HG03439 (cell line): ENCODE data around the gene TMEM60.
"Not testable (repeated sequence)": the region's sequence is repeated elsewhere in the genome, so short reads cannot be mapped to it uniquely, and the experiment has no call there.

Source experiments
- ATAC-seq: cut with Tn5 transposase; IDR thresholded peaks from one replicate; pipeline ENCODE4 v1.9.1; 2021; ENCODE audit warnings: mild to moderate bottlenecking, moderate library complexity; ENCODE audit not compliant: unreplicated experiment

TMEM60 gene

GRCh38 chr7:77812290-77812685 lies 14.1 kb upstream of the TMEM60 start:
- ATAC-seq: no peak

- no peak for ATAC-seq
These were observed 13.5 kb upstream of the TMEM60 start for GRCh38 chr7:77811516-77812289.

- no peak for ATAC-seq
These were observed 10.3 kb upstream of the TMEM60 start for GRCh38 chr7:77808517-77808916.

DNA sequence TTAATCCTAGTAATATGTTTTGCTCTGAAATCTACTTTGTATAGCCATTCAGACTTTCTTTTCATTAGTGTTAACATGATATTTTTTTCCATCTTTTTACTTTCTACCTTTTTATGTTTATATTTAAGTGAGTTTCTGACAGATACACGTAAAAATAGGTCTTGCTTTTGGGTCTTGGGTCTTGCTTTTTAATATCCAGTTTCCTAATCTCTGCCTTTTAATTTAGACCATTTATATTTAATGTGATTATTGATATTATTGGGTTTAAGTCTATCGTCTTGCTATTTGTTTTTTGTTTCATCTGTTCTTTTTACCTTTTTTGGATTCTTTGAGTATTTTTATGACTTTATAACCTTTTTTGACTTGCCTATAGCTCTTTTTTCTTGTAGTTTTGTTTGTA lies 8.2 kb upstream of the TMEM60 start:
- no peak for ATAC-seq

DNA sequence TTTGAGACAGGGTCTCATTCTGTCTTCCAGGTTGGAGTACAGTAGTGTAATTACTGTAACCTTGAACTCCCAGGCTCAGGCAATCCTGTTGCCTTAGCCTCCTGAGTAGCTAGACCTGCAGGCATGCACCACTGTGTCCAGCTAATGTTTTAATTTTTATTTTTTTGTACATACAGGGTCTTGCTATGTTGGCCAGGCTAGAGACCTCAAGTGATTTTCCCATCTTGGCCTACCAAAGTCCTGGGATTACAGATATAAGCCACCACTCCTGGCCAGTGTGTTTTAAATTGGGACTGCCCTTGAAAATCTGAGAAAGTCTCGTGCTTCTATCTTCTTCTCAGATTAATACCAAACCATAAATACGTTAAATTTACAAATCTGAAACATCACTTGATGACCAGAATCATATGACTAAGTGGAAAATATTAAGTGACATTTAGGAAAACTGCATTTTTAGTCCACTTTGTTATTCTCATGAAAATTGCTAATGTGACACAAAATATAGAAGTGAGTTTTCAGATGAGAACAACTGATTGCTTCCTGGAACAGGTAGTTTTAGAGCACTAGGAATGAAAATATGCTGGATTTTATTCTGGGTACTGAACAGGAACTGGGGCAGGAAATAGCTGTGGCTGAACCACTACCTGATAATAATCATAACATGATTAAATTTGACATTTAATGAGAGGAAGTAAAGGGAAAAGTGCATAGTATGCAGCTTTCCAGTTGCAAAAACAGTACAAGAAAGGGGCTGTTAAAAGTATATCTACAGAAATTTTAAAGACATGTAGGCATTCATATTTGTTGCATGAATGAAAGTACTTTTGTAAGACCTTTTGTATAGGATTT lies 4.5 kb upstream of the TMEM60 start:
- ATAC-seq: no peak

- no peak for ATAC-seq
These were observed 2.5 kb upstream of the TMEM60 start for GRCh38 chr7:77800730-77801129.

DNA sequence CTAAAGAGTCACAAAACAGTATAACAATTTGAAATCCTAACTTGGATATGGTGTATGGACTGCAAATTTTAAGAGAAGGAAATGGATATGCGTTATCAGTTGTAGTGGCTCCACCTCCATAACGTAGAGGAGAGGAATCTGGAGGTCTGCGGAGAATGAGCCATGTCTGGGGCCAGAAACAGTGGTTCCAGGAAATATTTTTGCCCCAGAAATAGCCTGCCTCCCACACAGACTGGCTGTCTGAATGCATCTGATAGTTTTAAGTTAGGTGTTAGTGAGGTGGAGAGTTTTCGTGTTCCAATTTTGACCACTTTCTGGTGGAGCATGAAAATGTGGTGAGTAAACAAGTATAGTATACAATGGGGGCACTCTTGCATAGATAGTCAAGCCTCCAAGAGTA lies 1.9 kb upstream of the TMEM60 start:
- no peak for ATAC-seq

GRCh38 chr7:77799078-77799964 lies 1.1 kb upstream of the TMEM60 start:
- peak; percentile 4 for ATAC-seq

DNA sequence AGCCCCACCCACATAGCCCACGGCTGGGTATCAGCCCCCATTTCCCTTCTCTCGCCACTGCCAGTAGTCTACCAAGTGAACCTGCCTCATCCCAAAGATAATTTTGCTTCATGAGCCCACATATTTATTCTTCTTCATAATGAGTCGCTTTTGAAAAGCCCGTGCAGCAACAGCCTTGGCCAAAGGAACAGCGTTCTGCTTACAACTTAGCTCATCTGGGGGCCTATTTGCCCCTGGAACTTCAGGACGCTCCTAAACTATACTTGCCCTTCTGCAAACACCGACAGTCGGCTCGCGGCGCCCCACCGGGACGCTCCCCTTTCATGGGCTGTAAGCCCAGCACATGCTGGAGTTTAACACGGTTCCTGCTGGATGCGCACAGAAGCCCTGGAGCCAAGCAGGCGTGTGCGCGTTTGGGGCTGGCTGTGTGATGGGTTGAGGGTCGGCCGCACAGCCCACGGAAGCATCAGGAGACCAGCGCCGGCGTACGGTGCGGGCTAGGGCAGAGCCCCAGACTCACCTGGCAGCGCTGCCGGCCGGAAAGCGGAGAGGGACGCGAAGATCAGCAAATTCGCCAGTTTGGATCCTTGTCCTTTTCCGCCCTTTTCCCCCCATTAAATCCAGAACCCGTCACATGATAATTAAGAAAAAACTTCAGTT lies 370 bp downstream of the TMEM60 start:
- ATAC-seq: peak; percentile 28

DNA sequence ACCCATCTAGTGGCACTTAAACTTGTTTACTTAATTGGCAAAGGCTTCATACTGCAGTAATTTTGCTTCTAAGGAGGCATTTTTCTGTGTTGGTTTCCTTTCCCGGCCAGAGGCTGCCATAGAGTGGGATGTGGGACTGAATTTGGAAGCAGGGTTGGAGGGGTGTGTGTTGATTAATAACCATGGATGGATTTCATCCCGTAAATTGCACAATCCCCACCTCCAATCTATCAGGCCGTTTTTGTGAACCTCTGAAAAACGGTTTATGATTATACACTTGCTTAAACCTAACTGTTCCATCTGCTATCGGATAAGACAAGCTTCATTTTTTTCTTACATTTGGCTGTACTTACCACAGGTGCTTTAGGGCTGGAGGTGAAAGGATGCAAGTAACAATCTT lies 1.3 kb downstream of the TMEM60 start:
- no peak for ATAC-seq

DNA sequence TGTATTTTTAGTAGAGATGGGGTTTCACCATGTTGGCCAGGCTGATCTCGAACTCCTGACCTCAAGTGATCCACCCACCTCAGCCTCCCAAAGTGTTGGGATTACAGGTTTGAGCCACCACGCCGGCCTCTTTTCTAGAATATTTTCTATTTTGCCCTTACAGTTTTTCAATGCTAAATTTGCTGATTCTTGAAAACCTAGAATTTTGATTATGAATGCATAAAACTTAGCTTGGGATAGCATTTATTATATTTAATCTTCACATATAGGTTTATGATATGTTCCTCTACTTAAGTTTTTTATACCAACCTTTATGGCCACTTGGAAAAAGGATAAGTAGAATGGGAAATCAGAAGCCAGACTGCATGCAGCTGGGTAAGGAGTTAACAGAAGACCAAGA lies 2.1 kb downstream of the TMEM60 start:
- no peak for ATAC-seq

- no peak for ATAC-seq
These were observed 4.2 kb downstream of the TMEM60 start for GRCh38 chr7:77794000-77794399.

GRCh38 chr7:77791956-77792355 lies 6.3 kb downstream of the TMEM60 start:
- no peak for ATAC-seq

DNA sequence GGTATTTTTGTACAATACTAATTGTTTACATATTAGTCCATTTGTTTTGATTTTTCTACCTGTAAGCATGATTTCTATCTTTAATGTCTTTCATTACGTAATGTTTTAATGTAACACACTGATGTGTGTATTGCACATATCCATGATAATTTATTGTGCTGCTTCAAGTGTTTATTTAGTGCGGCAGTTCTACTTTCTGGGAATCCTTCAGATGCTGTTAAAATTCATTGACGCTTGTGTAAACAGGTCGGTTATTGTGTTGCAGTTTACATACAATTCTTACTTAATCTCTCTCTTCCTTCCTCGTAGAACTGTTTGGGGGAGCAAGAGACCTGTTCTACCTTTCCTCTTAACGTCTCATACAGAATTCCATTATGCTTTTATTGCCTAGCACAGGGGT lies 6.9 kb downstream of the TMEM60 start:
- ATAC-seq: no peak

- no peak for ATAC-seq
These were observed 9.8 kb downstream of the TMEM60 start for GRCh38 chr7:77788327-77788902.

DNA sequence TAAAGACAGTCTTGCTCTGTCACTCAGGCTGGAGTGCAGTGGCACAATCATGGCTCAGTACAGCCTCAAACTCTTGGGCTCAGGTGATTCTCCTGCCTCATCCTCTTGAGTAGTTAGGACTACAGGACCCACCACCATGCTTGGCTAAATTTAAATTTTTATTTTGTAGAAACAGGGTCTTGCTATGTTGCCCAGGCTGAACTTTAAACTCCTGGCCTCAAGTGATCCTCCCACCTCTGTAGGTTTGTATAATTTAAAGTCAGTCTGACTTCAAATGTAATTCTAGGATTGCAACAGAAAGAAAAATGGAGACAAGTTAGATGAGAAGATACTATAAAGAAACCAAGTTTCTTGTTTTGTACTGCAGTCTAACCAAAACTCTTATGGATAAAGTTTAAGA lies 11.5 kb downstream of the TMEM60 start:
- ATAC-seq: no peak

DNA sequence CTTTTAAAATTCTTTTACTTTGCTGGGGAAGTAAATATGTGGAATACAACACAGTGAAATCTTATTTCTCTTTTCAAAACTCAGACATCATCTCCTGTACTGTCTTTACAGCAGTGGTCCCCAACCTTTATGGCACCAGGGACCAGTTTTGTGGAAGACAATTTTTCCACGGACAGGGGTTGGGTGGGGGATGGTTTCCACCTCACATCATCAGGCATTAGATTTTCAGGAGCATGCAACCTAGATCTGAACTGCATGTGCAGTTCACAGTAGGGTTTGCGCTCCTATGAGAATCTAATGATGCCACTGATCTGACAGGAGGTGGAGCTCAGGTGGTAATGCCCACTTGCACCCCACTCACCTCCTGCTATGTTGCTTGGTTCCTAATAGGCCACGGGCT lies 12.2 kb downstream of the TMEM60 start:
- no peak for ATAC-seq

DNA sequence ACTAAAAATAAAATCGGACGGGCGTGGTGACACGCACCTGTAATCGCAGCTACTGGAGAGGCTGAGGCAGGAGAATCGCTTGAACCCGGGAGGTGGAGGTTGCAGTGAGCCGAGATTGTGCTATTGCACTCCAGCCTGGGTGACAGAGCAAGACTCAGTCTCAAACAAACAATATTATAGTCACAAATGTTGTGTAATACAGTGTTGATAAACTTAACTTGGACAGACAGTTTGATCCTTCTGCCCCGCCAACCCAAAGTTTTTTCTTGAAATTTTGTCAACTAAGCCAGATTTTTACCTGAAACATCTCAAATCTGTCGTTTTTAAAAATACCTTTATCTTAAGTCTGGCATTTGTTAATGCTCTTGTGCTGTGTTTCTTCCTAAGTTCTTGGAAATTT lies 13.8 kb downstream of the TMEM60 start:
- ATAC-seq: not testable (repeated sequence)

GRCh38 chr7:77783545-77783944 lies 14.7 kb downstream of the TMEM60 start:
- ATAC-seq: no peak

DNA sequence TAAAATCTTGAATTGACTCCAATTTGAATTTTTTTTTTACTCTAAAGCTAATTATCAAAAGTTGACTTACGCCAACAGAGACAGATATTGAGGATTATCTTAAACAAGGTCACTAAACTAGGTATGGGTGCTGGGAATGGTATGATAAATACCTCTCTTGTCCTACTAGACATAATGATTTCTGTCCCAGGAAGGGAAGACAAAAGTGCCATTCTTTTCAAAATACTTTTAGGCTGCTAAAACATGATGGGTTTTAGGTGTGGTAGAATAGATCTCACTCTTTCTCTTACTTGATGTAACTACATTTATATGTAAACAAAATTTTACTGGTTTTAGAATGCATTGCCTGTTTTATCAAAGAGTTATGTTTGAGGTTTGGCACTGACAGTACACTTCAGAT lies 15.1 kb downstream of the TMEM60 start:
- ATAC-seq: no peak
